H7 (cell line): ENCODE results near the gene TNFRSF8. TPM values are rescaled to one million over a fixed set of nuclear protein-coding genes. Genes with fewer than 3 reads are reported as not detected.

ENCODE experiments used
- DNase-seq: peaks from one replicate; pipeline ENCODE4 v3.0.0; 2012
- H3K27me3 ChIP-seq: 2 replicates; pipeline ENCODE4 v1.6.0; 2011; ENCODE audit warnings: mild to moderate bottlenecking, low read length; ENCODE audit not compliant: control insufficient read depth, insufficient read depth
- H3K36me3 ChIP-seq: replicated peaks from 2 replicates; pipeline ENCODE4 v1.5.1; 2011; ENCODE audit warnings: low read length; ENCODE audit not compliant: control insufficient read depth, insufficient read depth
- H3K4me3 ChIP-seq: 2 replicates; pipeline ENCODE4 v1.5.1; 2011; ENCODE audit warnings: low read depth, mild to moderate bottlenecking, control low read depth, low read length, moderate library complexity; ENCODE audit not compliant: insufficient read depth
- total RNA-seq: library from RNA; depleted of rRNA; stranded (reverse); fragments of >200 nt; shearing (Covaris generic); gene quantifications from 2 replicates; pipeline ENCODE4 v1.2.3, GENCODE V29; 2014

TNFRSF8 gene
- total RNA-seq, 1 experiment from 2014 or later = 16.0 TPM

- peak; percentile 19 for DNase-seq
- H3K27me3 ChIP-seq = no peaks in the 10 kb centered on the region
- no peak overlapping the region for H3K4me3 ChIP-seq
- H3K36me3 ChIP-seq = no peaks in the 10 kb centered on the region; the same call in 1 of the 2 replicates
Observed at GRCh38 chr1:12081648-12082396, 18.7 kb downstream of the TNFRSF8 start.

- no peak for DNase-seq
- H3K36me3 ChIP-seq = no peaks in the 10 kb centered on the region; the same call in 1 of the 2 replicates
- no peak overlapping the region for H3K4me3 ChIP-seq
- no peaks in the 10 kb centered on the region for H3K27me3 ChIP-seq
Observed at GRCh38 chr1:12082988-12083387, 19.9 kb downstream of the TNFRSF8 start.

- H3K36me3 ChIP-seq = no peaks in the 10 kb centered on the region; the same call in 1 of the 2 replicates
- no peaks in the 10 kb centered on the region for H3K27me3 ChIP-seq
- peak; percentile 8 for DNase-seq
- no peak overlapping the region for H3K4me3 ChIP-seq
Observed at GRCh38 chr1:12083766-12084165, 20.7 kb downstream of the TNFRSF8 start.

GRCh38 chr1:12085643-12086260 lies 22.6 kb downstream of the TNFRSF8 start:
- Histone ChIP-seq H3K27me3 (no peaks in the 10 kb centered on the region), H3K36me3 (no peaks in the 10 kb centered on the region; the same call in 1 of the 2 replicates), H3K4me3 (no peak overlapping the region)
- DNase-seq = peak; percentile 12

GRCh38 chr1:12087797-12088314 lies 24.8 kb downstream of the TNFRSF8 start:
- Histone ChIP-seq H3K36me3 (no peaks in the 10 kb centered on the region; the same call in 1 of the 2 replicates), H3K27me3 (no peaks in the 10 kb centered on the region), H3K4me3 (no peak overlapping the region)
- DNase-seq = no peak

GRCh38 chr1:12088607-12089006 lies 25.5 kb downstream of the TNFRSF8 start:
- Histone ChIP-seq H3K27me3 (no peaks in the 10 kb centered on the region), H3K36me3 (no peaks in the 10 kb centered on the region; the same call in 1 of the 2 replicates), H3K4me3 (no peak overlapping the region)
- no peak for DNase-seq

GRCh38 chr1:12090326-12090725 lies 27.2 kb downstream of the TNFRSF8 start:
- H3K36me3 ChIP-seq = no peaks in the 10 kb centered on the region; the same call in 1 of the 2 replicates
- no peaks in the 10 kb centered on the region for H3K27me3 ChIP-seq
- no peak overlapping the region for H3K4me3 ChIP-seq
- no peak for DNase-seq

GRCh38 chr1:12091191-12091590 lies 28.1 kb downstream of the TNFRSF8 start:
- Histone ChIP-seq H3K27me3 (no peaks in the 10 kb centered on the region), H3K36me3 (no peaks in the 10 kb centered on the region; the same call in 1 of the 2 replicates), H3K4me3 (no peak overlapping the region)
- DNase-seq = no peak

GRCh38 chr1:12094180-12094579 lies 31.1 kb downstream of the TNFRSF8 start:
- no peak for DNase-seq
- H3K27me3 ChIP-seq = no peaks in the 10 kb centered on the region
- no peak overlapping the region for H3K4me3 ChIP-seq
- H3K36me3 ChIP-seq = no peaks in the 10 kb centered on the region; the same call in 1 of the 2 replicates

- Histone ChIP-seq H3K4me3 (no peak overlapping the region), H3K27me3 (no peaks in the 10 kb centered on the region), H3K36me3 (no peaks in the 10 kb centered on the region; the same call in 1 of the 2 replicates)
- peak; percentile 67 for DNase-seq
Observed at GRCh38 chr1:12095452-12096263, 32.6 kb downstream of the TNFRSF8 start.

GRCh38 chr1:12096615-12097014 lies 33.5 kb downstream of the TNFRSF8 start:
- no peak for DNase-seq
- no peak overlapping the region for H3K4me3 ChIP-seq
- no peaks in the 10 kb centered on the region; the same call in 1 of the 2 replicates for H3K36me3 ChIP-seq
- H3K27me3 ChIP-seq = no peaks in the 10 kb centered on the region

- DNase-seq = no peak
- Histone ChIP-seq H3K4me3 (no peak overlapping the region), H3K27me3 (no peaks in the 10 kb centered on the region), H3K36me3 (no peaks in the 10 kb centered on the region; the same call in 1 of the 2 replicates)
Observed at GRCh38 chr1:12097321-12097720, 34.2 kb downstream of the TNFRSF8 start.

GRCh38 chr1:12098786-12099185 lies 35.7 kb downstream of the TNFRSF8 start:
- no peaks in the 10 kb centered on the region for H3K27me3 ChIP-seq
- DNase-seq = no peak
- no peaks in the 10 kb centered on the region; the same call in 1 of the 2 replicates for H3K36me3 ChIP-seq
- H3K4me3 ChIP-seq = no peak overlapping the region

- Histone ChIP-seq H3K36me3 (peaks cover under 1% of the 10 kb centered on the region), H3K27me3 (no peaks in the 10 kb centered on the region; the same call in 1 of the 2 replicates), H3K4me3 (no peak overlapping the region)
- DNase-seq = no peak
Observed at GRCh38 chr1:12099610-12100009, 36.5 kb downstream of the TNFRSF8 start.
